Prostate gland (tissue), 2 donors: ENCODE measurements around the gene PCMTD2. TPM values are rescaled to one million over a fixed set of nuclear protein-coding genes. Genes with fewer than 3 reads are reported as not detected.

Experiments used
- DNase-seq: peaks from one replicate; pipeline ENCODE4 v3.0.0-alpha.2; 2019; ENCODE audit warnings: low spot score
- H3K27ac ChIP-seq, 2 donors: fragments of 200-600 bp; sonication (generic); 2 replicates each; pipeline ENCODE4 v1.5.1; 2017 to 2019
- H3K27me3 ChIP-seq: fragments of 200-600 bp; sonication (generic); replicated peaks from 2 replicates; pipeline ENCODE4 v1.5.1; 2019; ENCODE audit not compliant: insufficient read depth
- H3K36me3 ChIP-seq, 2 donors: fragments of 200-600 bp; sonication (generic); 1 replicate in 1 of 2; 2 replicates in 1 of 2; pipeline versions ENCODE4 v1.5.1 to v1.8.1; 2017 to 2019
- H3K4me1 ChIP-seq: fragments of 200-600 bp; sonication (generic); replicated peaks from 2 replicates; pipeline ENCODE4 v1.5.1; 2019
- H3K4me3 ChIP-seq, 2 donors: fragments of 200-600 bp; sonication (generic); 2 replicates each; pipeline ENCODE4 v1.5.1; 2017 to 2019
- H3K9me3 ChIP-seq: fragments of 200-600 bp; sonication (generic); 2 replicates; pipeline ENCODE4 v1.5.1; 2017
- CTCF ChIP-seq, 4 experiments: fragments of 200-600 bp in 2 of 4; fragments of 450-650 bp in 2 of 4; sonication (generic) in 2 of 4; IDR thresholded peaks; 1 replicate in 3 of 4; 2 replicates in 1 of 4; pipeline ENCODE4 v1.5.1; 2016 to 2019; ENCODE audit warnings: antibody characterized with exemption in 4 of 4, mild to moderate bottlenecking in 2 of 4, moderate library complexity in 2 of 4
- POLR2A ChIP-seq: fragments of 450-650 bp; IDR thresholded peaks from one replicate; pipeline ENCODE4 v1.6.1; 2016; ENCODE audit warnings: antibody characterized with exemption, mild to moderate bottlenecking
- POLR2AphosphoS5 ChIP-seq: sonication (generic); formaldehyde crosslinking; IDR thresholded peaks from one replicate; pipeline ENCODE4 v1.6.1; 2017; ENCODE audit warnings: antibody characterized with exemption
- WGBS: methylation state at CpG from one replicate; pipeline ENCODE4 v1.1.5; 2018; 5-methylcytosine and 5-hydroxymethylcytosine counted together
- intact Hi-C: fragments of 100-400 bp; cut with DNase I; formaldehyde crosslinking; loops from one replicate; pipeline ENCODE4 v1.14.2; 2022
- total RNA-seq, 2 donors: library from RNA; depleted of rRNA; stranded (reverse); fragments of >200 nt; gene quantifications; one replicate each; pipeline ENCODE4 v1.1.0, GENCODE V29; 2016

PCMTD2 gene
- total RNA-seq, 2 donors from 2014 or later, result 143 to 147 TPM

DNA sequence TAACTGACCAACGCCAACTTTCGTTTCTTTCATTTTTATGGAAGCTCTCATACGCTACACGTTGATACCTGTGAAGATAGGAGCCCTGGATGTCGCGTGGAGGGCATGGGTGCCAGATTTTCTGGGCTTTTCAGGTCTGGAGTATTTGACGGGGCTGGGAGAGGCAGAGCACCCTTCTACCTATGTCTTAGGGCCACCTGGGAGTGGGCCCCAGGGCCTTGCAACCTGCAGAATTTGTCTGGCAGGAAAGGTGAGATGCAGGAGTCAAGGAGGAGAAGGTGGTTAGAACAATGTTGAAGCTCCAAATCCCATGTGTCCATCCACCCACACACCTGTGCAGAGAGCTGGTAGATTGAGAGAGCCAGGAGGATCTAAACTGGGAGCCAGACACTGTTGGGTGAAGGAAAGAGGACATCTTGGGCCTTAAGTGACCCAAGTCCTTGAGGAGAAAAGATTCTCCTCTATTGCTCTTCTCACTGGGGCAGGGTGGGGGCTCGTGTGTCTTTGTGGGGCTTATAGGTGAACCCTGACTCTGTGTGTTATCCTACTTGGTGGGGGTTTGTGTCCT lies 27.4 kb upstream of the PCMTD2 start:
- no peaks in the 10 kb centered on the region for H3K36me3 ChIP-seq
- intact Hi-C loops, result no loop called here
- 95% methylated on average over 8 of the region's 8 CpGs for WGBS

DNA sequence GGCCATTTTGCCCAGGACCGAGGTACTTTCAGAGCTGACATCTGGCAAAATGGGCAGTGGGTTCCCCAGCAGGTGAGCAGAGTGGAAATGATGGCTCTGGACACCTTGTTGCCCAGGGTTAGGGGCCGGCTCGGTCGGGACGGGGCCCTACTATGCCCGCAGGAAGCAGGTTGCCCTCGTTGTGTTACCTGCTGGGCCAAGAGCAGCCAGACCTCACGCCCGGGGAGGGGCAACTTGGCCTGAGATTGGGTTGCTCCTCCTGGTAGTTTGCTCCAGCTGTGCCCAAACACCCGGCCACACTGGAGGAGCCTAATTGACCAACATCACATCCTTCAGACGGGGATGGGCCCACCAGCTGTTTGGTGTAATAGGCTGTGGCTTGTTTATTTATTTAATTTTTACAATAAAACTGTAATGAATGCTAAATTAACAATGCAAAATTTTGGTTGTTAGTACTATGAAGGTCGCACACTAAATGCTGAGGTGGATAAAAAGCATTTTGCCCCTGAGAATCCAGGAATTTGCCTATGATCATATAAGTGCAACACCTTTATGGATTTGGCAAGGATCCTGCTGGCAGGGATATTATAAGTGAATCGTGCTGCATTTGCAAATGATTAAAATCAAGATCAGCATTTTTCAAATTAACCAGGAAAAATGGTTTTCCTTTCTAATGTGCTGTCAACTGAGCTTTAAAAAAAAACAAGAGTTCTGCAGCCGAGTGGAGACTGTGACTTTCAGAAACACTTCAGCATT lies 26.6 kb upstream of the PCMTD2 start:
- WGBS, result 56% methylated on average over 14 of the region's 14 CpGs
- intact Hi-C loops, result no loop called here
- Histone ChIP-seq H3K36me3 (no peaks in the 10 kb centered on the region), H3K4me3 (no peak overlapping the region), H3K4me1 (peaks cover 3% of the 10 kb centered on the region), H3K9me3 (no peaks in the 10 kb centered on the region), H3K27me3 (no peaks in the 10 kb centered on the region), H3K27ac (no peak overlapping the region)
- DNase-seq, result no peak
- TF ChIP-seq POLR2A, result no peak
- no peak for TF ChIP-seq POLR2AphosphoS5
- TF ChIP-seq CTCF (IDR thresholded peaks at IDR 0.05), result no peak

More for the DNA sequence above, 27.4 kb upstream of the PCMTD2 start:
- H3K4me1 ChIP-seq, result peaks cover 3% of the 10 kb centered on the region
- H3K4me3 ChIP-seq, result no peak overlapping the region
- DNase-seq, result no peak
- no peak overlapping the region for H3K27ac ChIP-seq
- no peaks in the 10 kb centered on the region for H3K9me3 ChIP-seq
- no peaks in the 10 kb centered on the region for H3K27me3 ChIP-seq
- no peak for TF ChIP-seq CTCF (IDR thresholded peaks at IDR 0.05)
- TF ChIP-seq POLR2AphosphoS5, result no peak
- TF ChIP-seq POLR2A, result no peak

GRCh38 chr20:64229507-64230061 lies 26.0 kb upstream of the PCMTD2 start:
- Histone ChIP-seq H3K9me3 (no peaks in the 10 kb centered on the region), H3K4me3 (no peak overlapping the region), H3K36me3 (no peaks in the 10 kb centered on the region), H3K27me3 (no peaks in the 10 kb centered on the region), H3K4me1 (peaks cover 3% of the 10 kb centered on the region), H3K27ac (peak overlapping the region in 1 of 2 donors; percentile 26)
- 25% methylated on average over 8 of the region's 8 CpGs for WGBS
- peak; percentile 86 for TF ChIP-seq POLR2AphosphoS5
- no peak for TF ChIP-seq POLR2A
- TF ChIP-seq CTCF (IDR thresholded peaks at IDR 0.05), result no peak
- intact Hi-C loops, result no loop called here
- peak; percentile 71 for DNase-seq

- DNase-seq, result no peak
Observed at GRCh38 chr20:64230461-64231145, 24.9 kb upstream of the PCMTD2 start.

More at GRCh38 chr20:64230461-64231145, 24.9 kb upstream of the PCMTD2 start:
- Histone ChIP-seq H3K9me3 (no peaks in the 10 kb centered on the region), H3K4me1 (peaks cover 3% of the 10 kb centered on the region), H3K36me3 (no peaks in the 10 kb centered on the region), H3K27ac (no peak overlapping the region), H3K27me3 (no peaks in the 10 kb centered on the region), H3K4me3 (no peak overlapping the region)
- intact Hi-C loops, result no loop called here
- TF ChIP-seq POLR2AphosphoS5 (no peak), POLR2A (no peak), CTCF (IDR thresholded peaks at IDR 0.05) (no peak)
- 92% methylated on average over 16 of the region's 22 CpGs for WGBS
